Stimulated activated CD8-positive, alpha-beta memory T cell treated with anti-CD3 and anti-CD28 coated beads, Interleukin-15, amount 100 ng/mL, for 1 hour (primary cell): ENCODE data around the gene ACAD10.
"Not testable (repeated sequence)": the region's sequence is repeated elsewhere in the genome, so short reads cannot be mapped to it uniquely, and the experiment has no call there.

Experiments used
- DNase-seq: peaks from one replicate; pipeline ENCODE4 v3.0.0-alpha.2; 2020; ENCODE audit warnings: low read depth

Gene ACAD10

DNA sequence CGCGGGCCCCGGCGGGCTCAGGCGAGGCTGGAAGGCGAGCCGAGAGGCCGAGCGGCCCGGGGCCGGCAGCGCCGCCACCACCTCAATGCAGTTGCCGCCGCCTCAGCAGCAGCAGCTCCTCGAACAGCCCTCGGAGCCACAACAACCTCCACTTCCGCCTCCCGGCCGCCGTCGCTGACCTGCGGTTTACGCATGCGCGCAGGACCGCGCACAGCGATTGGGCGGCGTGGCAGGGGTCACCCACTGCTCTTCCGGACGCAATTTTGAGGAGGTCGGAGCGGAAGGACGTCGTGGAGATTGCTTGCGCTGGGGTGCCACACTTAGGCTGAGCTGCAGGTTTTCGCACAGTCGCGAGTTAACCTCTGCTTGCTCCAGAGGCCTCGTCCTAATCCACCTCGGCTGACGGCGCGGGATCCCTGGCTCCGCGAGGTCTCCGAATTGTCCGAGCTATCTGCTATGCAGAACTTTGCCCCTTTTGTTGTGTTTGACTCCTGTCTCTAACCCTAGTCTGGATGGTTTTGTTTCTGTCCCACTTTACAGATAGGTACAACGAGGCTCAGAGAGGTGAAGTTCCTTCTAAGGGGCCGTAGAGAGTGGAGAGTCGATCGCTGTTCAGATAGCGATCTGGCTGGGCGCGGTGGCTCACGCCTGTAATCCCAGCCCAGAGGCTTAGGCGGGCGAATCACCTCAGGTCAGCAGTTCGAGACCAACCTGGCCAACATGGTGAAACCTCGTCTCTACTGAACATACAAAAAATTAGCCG is at the start of gene ACAD10, which contains the start of gene BRAP:
TSS of gene ACAD10 (plus strand) at position 243 of the 763 bp plus-strand sequence. CDS start 6,657 bp downstream, outside the sequence.
TSS of gene BRAP (minus strand) at position 146 of the 763 bp plus-strand sequence. CDS start 164 bp downstream, outside the sequence.
- DNase-seq = peak; percentile 78

- DNase-seq = no peak
These were observed 49.5 kb upstream of the ACAD10 start for GRCh38 chr12:111636209-111636945.

DNA sequence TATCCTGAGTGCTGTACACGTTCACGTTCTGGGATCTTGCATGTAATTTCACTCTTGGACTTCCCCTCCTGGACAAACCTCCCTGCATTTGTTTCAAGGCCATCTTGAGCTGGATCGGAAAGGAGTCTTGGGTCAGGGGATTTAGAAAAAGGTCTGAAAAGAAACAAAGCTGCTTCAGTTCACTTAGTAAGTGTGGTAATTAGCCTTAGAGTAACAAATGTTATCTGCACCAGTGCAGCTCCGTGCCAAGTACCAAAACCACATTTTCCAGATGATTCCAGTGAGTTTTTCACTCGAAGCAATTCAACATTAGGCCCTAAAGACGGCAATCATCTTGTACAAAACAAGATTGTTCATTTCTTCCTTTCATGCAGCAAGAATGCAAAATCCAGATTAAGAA is 47.3 kb upstream of the ACAD10 start:
- no peak for DNase-seq

DNA sequence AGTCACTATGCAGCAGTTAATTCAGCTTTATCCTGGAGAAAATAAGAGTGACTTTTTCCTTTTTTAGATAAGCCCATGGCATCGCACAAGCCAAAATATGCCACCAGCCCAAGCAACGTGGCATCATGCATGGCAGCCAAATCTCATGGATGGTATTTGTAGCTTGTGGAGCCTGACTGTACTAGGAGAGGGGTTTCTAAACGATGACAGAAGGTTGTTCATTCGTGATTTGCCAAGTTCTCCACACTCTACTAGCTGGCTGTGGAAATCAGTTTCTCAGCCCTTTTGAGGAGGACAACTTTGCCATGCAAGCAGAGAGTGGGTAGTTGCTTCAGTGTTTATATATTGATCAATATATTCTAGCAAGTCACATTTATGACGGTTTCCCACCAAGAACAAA is 45.3 kb upstream of the ACAD10 start:
- no peak for DNase-seq

DNA sequence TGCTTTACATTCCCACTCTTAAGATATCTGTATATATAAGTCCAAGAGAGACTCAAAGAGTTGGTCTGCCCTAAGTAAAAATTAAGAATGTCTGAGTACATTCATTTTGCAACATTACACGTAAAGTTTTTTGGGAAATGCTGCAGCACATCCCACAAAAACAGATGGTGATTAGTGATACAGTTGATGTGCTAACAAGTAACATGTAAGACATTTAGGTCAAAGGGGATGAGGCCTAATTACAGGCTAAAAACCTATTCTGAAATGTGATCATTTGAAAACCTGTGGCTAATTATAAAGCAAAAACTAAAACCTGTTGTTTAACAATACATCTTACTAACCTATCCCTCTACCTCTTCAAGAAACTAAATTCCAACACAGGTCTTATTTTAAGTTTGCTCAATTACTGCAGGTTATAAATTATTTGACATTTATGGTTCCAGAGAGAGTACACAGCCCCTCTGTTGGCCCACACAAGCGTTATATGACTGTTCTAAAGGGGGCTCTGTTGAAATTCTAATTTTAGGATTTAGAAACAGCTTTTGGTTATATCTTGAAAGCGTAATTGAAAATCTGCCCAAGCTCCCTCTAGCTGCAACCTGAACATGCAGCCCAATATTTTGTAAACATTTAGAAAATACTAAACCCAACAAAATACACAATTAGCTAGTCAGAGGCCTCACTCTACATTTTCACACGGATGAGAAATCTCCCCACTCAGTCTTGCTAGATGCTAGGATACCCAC is 43.0 kb upstream of the ACAD10 start:
- DNase-seq = no peak

DNA sequence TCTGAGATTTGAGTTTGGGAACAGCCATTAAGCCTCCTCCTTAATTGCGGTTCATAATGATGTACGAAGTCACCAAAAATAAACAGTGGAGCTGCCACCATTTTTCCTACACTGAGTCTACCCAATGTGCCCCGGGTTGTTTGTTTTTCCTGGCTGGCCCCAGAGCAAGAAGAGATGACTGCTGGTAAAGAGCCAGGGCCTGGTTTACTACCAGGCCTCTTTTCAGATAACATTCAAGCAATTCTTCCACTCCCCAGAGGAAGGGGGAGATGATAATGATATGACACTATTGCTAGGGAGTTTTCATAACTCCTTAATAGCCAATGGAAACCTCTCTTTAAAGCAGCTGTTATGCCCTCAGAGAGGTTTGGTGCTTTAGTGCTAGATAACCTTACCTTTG is 42.4 kb upstream of the ACAD10 start:
- DNase-seq = no peak

DNA sequence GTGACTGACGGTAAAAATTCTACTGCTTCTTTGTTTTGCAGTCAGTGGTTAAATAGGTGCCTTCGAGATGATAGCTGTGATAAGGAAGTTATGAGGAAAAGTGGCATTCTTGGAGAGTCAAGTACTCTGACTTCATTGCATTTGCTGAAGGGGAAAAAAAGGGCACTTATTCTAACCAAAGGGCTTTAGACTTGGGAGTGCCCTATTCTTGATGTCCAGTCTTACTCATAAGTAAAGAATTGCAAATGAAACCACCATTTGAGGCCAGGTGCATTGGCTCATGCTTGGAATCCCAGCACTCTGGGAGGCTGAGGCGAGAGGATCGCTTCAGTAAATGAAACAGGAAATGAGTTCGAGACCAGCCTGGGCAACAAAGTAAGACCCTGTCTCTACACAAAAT is 40.4 kb upstream of the ACAD10 start:
- no peak for DNase-seq

GRCh38 chr12:111650912-111651311 is 34.9 kb upstream of the ACAD10 start:
- DNase-seq = no peak

- DNase-seq = not testable (repeated sequence)
These were observed 33.3 kb upstream of the ACAD10 start for GRCh38 chr12:111652530-111652929.

DNA sequence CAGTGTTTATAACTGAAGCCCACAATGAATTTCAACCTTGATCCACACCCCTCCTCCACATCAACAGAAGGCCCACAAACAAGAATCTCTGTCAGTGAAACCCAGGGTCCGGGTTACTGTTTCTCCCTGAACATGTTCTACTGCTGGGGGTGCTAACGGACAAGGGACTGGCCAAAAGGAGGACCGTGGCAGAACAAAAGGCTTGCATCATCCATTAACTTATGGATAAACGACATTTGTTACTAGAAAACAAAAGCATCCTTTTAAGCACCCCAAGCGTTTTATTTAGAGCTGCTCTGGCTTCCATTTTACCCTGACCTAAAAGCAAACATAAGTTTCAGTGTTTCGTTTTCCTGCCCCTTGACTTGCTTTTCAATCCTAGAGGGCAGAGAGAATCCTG is 32.3 kb upstream of the ACAD10 start:
- no peak for DNase-seq

DNA sequence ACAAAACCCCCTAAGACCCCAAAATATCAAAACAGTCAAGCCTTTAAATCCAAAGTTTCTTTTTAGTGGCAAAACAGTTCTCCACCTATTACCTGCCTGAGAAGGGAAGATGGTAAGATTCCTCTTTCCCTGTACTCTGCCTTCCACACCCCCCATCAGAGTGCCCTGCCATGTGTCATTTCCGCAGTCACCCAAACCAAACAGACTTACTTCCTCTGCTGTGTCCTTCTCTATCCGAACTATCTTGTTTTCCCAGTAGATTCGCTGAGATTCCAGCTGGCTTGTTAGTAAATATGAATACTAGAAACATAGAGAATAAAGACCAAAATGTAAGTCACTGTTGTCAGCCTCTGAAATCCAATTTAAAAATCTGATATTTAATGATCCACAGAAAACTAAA is 30.5 kb upstream of the ACAD10 start:
- no peak for DNase-seq

DNA sequence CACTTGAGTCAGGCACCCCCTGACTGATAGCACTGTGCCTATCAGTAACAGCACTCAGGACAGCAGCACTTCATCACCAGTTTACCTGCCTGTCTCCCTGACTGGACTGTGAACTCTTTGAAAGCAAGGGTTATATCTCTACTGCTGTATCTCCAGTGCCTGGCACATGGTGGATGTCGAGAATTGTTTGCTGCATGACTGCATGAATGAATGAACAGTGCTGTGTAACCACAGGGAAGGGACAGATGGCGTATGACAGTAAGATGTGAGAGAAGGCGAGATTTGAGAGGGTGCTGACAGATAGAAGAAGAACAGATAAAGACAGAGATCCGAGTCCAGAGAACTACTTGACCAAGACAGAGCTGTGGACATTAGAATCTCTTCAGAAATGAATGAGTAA is 29.8 kb upstream of the ACAD10 start:
- DNase-seq = no peak

- DNase-seq = no peak
These were observed 21.4 kb upstream of the ACAD10 start for GRCh38 chr12:111664499-111664898.

GRCh38 chr12:111664961-111665865 is 20.6 kb upstream of the ACAD10 start:
- DNase-seq = no peak

DNA sequence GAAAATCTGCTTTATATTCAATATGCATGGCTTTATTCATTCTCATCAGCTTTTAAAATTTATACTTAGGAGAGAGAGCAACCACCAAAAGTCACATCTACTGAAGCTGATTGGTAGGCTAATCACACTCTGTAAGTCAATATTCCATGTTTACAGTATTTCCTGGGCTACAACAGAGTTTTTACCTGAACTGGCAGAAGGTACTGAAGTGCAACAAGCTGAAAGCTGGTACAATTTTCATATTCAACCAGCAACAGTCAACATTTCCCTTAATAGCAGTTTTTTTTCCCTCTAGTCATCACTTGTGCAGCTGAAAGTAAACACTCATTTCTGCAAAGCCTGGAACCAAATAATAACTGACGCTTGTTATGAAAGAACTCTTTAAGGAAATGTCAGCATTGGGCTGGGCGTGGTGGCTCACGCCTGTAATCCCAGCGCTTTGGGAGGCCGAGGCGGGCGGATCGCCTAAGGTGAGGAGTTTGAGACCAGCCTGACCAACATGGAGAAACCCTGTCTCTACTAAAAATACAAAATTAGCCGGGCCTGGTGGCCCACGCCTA is 13.0 kb upstream of the ACAD10 start:
- no peak for DNase-seq

- DNase-seq = no peak
These were observed 12.3 kb upstream of the ACAD10 start for GRCh38 chr12:111673503-111673902.

DNA sequence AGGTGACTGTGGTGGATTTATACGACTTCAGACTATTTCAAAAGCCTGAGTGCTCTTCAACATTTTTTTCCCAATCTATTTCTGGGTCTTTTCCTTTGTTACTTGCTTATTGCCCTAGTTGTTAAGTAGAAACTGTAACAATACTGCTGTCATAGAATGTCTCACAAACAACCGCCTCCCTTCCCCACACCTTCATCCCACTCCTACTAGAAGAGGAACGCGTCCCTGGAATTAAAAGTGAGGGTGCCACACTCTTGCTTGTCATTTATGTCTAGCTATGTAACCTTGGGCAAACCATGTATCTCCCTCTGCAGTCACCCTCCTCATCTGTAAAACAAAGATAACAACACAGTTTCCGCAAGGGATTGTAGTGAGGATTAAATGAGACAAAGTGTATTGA is 8.7 kb upstream of the ACAD10 start:
- DNase-seq = no peak

- not testable (repeated sequence) for DNase-seq
These were observed 1.2 kb upstream of the ACAD10 start for GRCh38 chr12:111684485-111685198.

- DNase-seq = no peak
These were observed 487 bp upstream of the ACAD10 start for GRCh38 chr12:111685322-111685810.

DNA sequence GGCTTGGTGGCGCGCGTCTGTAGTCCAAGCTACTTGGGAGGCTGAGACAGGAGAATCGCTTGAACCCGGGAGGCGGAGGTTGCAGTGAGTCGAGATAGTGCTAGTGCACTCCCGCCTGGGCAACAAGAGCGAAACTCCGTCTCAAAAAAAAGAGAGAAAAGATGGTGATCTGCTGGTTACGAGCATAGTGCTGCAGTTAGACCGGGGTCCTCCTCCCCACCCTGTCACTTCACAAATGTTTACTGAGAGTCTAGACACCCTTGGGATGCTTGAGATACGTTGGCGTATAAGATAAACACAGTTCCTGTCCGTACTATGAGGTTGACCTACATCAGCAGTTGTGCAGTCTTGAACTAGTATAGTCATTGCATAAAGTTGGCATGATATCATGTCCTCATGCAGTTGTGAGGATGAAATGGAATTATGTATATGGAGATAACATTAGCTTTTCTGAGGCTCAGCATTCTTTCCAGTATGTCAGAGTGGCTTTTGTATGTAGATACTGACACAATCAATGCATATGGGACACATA is 787 bp downstream of the ACAD10 start:
- DNase-seq = no peak
